Neuronal stem cell (in vitro differentiated cells): Measurements from ENCODE around the gene SLC2A4.
A peak's percentile ranks its signal among the peaks of the same experiment; 100 is the strongest.

Experiments
- DNase-seq: peaks from one replicate; pipeline ENCODE4 v3.0.0-alpha.2; 2013; ENCODE audit warnings: low spot score
- H2AFZ ChIP-seq: one replicate; pipeline ENCODE4 v1.6.1; 2013; ENCODE audit warnings: mild to moderate bottlenecking, low read length, inconsistent platforms
- H2AK5ac ChIP-seq: 2 replicates; pipeline ENCODE4 v1.6.1; 2013; ENCODE audit warnings: low read depth, mild to moderate bottlenecking, inconsistent platforms, low read length, moderate library complexity, mixed read lengths
- H2BK120ac ChIP-seq: 2 replicates; pipeline ENCODE4 v1.6.1; 2013; ENCODE audit warnings: low read depth, mild to moderate bottlenecking, inconsistent platforms, low read length, moderate library complexity, mixed read lengths
- H2BK12ac ChIP-seq: one replicate; pipeline ENCODE4 v1.6.1; 2013; ENCODE audit warnings: low read length, inconsistent platforms
- H2BK15ac ChIP-seq: 2 replicates; pipeline ENCODE4 v1.6.1; 2013; ENCODE audit warnings: mild to moderate bottlenecking, low read length, inconsistent platforms, mixed read lengths
- H2BK5ac ChIP-seq: one replicate; pipeline ENCODE4 v1.6.1; 2013; ENCODE audit warnings: inconsistent platforms, mild to moderate bottlenecking, low read length, moderate library complexity
- H3K14ac ChIP-seq: one replicate; pipeline ENCODE4 v1.6.1; 2013; ENCODE audit warnings: low read length, inconsistent platforms
- H3K18ac ChIP-seq: 2 replicates; pipeline ENCODE4 v1.6.1; 2013; ENCODE audit warnings: low read length, inconsistent platforms
- H3K23ac ChIP-seq: 2 replicates; pipeline ENCODE4 v1.6.1; 2013; ENCODE audit warnings: low read depth, mild to moderate bottlenecking, mixed read lengths, low read length, inconsistent platforms; ENCODE audit not compliant: poor library complexity
- H3K27ac ChIP-seq: replicated peaks from 3 replicates; pipeline ENCODE4 v1.5.1; 2013; ENCODE audit warnings: low read length, inconsistent platforms
- H3K27me3 ChIP-seq, 3 experiments: 2 replicates each; pipeline ENCODE4 v1.6.1; 2013; ENCODE audit warnings: low read length in 3 of 3, mild to moderate bottlenecking in 2 of 3, inconsistent platforms in 1 of 3, low read depth in 1 of 3, mixed read lengths in 1 of 3, moderate library complexity in 1 of 3; ENCODE audit not compliant: control insufficient read depth in 3 of 3, insufficient read depth in 3 of 3
- H3K36me3 ChIP-seq, 2 donors: replicated peaks in 1 of 2; 2 replicates each; pipeline ENCODE4 v1.6.1; 2013; ENCODE audit warnings: low read length in 2 of 2; ENCODE audit not compliant: control insufficient read depth in 2 of 2, insufficient read depth in 2 of 2
- H3K4ac ChIP-seq: 2 replicates; pipeline ENCODE4 v1.6.1; 2013; ENCODE audit warnings: inconsistent platforms, mild to moderate bottlenecking, low read length, moderate library complexity
- H3K4me1 ChIP-seq, 2 donors: 1 replicate in 1 of 2; 2 replicates in 1 of 2; pipeline ENCODE4 v1.6.1; 2013; ENCODE audit warnings: low read length in 2 of 2, low read depth in 1 of 2; ENCODE audit not compliant: control insufficient read depth in 2 of 2, insufficient read depth in 1 of 2
- H3K4me2 ChIP-seq: one replicate; pipeline ENCODE4 v1.6.1; 2013; ENCODE audit warnings: mild to moderate bottlenecking, low read length, inconsistent platforms; ENCODE audit not compliant: insufficient read depth, poor library complexity, severe bottlenecking
- H3K4me3 ChIP-seq, 2 donors: 2 replicates each; pipeline ENCODE4 v1.5.1; 2013; ENCODE audit warnings: low read length in 2 of 2, mild to moderate bottlenecking in 2 of 2, inconsistent platforms in 1 of 2, moderate library complexity in 1 of 2
- H3K79me1 ChIP-seq: one replicate; pipeline ENCODE4 v1.6.1; 2013; ENCODE audit warnings: low read depth, mild to moderate bottlenecking, inconsistent platforms, low read length, moderate library complexity
- H3K9ac ChIP-seq: one replicate; pipeline ENCODE4 v1.6.1; 2013; ENCODE audit warnings: mild to moderate bottlenecking, low read depth, low read length, inconsistent platforms; ENCODE audit not compliant: poor library complexity
- H3K9me3 ChIP-seq, 2 donors: replicated peaks in 1 of 2; 2 replicates each; pipeline versions ENCODE3 to v1.6.1; 2013; ENCODE audit warnings: low read length in 2 of 2, mild to moderate bottlenecking in 2 of 2, inconsistent platforms in 1 of 2, low read depth in 1 of 2, mixed read lengths in 1 of 2, moderate library complexity in 1 of 2; ENCODE audit not compliant: control insufficient read depth in 2 of 2, insufficient read depth in 1 of 2
- H4K8ac ChIP-seq: one replicate; pipeline ENCODE4 v1.6.1; 2013; ENCODE audit warnings: low read depth, mild to moderate bottlenecking, inconsistent platforms, low read length, moderate library complexity
- H4K91ac ChIP-seq: one replicate; pipeline ENCODE4 v1.6.1; 2013; ENCODE audit warnings: low read length, low read depth, mild to moderate bottlenecking, inconsistent platforms; ENCODE audit not compliant: poor library complexity
- WGBS, 2 donors: extraction: QIAGEN DNeasy Blood & Tissue Kit; methylation state at CpG; one replicate each; pipeline ENCODE4 v1.1.7; 2013; ENCODE audit warnings: missing lambda C conversion rate in 2 of 2, mixed read lengths in 1 of 2; ENCODE audit not compliant: insufficient read length in 2 of 2, insufficient replicate concordance in 1 of 2; ENCODE audit errors: extremely low coverage in 2 of 2; 5-methylcytosine and 5-hydroxymethylcytosine counted together

Gene SLC2A4

DNA sequence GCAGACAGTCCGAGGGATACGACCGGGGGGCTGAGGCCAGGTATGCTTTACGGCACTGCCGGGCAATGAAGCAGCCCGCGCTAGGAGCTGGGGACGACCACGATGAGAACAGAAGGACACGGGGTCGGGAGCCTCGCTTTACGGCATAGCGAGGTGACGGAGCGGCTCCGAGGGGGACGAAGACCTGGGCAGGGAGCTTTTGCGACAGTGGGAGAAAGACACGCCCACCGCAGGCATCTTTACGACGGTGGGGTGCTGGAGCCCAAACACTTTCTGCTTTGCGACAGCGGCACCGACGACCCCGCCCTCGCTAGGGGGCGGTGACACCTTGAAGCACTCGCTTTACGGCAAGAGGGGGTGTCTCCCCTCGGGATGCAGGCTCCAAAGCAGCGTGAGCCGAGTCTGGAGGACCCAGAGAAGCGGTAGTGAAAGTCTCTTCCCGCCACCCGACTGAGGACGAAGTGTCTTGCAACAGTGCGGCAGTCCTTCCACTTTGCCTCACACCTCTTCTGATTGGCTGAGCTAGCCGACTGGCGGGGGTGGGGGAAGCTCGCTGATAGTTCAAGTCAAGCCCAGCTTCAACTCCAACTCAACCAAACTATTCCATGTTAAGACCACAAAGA is 48.0 kb downstream of the SLC2A4 start:
- Histone ChIP-seq H3K4me2 (peak overlapping the region; percentile 87), H3K23ac (peak overlapping the region; percentile 100), H3K4ac (no peak overlapping the region), H3K18ac (peak overlapping the region; percentile 95), H2BK12ac (no peak overlapping the region), H2BK15ac (no peak overlapping the region), H2BK120ac (no peak overlapping the region), H4K91ac (no peak overlapping the region), H3K4me1 (peaks cover 13 to 15% of the 10 kb centered on the region in 2 donors), H2AK5ac (no peak overlapping the region), H3K4me3 (peak overlapping the region; percentile 96 to 99), H4K8ac (no peak overlapping the region), H3K79me1 (peaks cover 14% of the 10 kb centered on the region), H3K9ac (peak overlapping the region; percentile 97), H2BK5ac (peak overlapping the region; percentile 85), H3K36me3 (peaks cover 15 to 27% of the 10 kb centered on the region in 2 donors), H2AFZ (peak overlapping the region; percentile 86), H3K27me3 (no peaks in the 10 kb centered on the region), H3K27ac (peak overlapping the region; percentile 94), H3K9me3 (no peaks in the 10 kb centered on the region), H3K14ac (no peak overlapping the region)
- DNase-seq, result peak; percentile 99
- WGBS, 2 donors, result no CpG with 5 or more reads among the region's 43 CpGs

DNA sequence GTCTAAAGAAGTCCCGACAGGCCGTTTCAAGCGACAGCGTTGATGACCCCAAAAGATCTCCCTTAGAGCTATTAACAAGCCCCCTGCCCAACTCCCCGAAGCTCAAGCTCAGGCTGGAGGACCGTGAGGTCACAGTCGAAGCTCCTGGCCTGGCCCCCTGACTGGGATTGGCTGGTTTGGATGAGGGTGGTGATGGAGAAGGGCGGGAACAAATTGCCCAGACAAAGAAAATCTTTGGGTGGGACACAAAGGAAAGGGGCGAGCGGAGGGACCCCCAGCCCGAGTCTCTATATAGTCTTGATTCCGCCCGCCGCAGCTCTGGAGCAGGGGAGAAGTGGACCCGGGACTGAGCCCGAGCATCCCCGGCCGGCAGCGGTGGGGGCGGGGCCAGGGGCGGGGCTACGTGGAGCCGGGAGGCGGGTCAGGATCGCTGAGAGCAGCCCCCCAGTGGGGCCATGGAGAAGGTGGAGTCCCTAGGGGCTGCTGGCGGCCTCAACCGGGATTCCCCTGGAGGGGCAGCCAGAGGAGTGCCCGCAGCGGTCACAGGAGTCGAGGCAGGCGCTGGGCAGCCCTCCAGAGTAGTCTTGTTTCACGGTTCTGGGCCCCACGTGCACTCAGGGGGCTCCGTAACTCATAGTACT is 48.6 kb downstream of the SLC2A4 start:
- no CpG with 5 or more reads among the region's 34 CpGs for WGBS, 2 donors
- Histone ChIP-seq H3K9ac (peak overlapping the region; percentile 88), H3K79me1 (peaks cover 14% of the 10 kb centered on the region), H3K4ac (peak overlapping the region; percentile 14), H3K9me3 (no peaks in the 10 kb centered on the region), H3K4me2 (peak overlapping the region; percentile 87), H3K18ac (peak overlapping the region; percentile 99), H2AK5ac (peak overlapping the region; percentile 99), H3K4me3 (peak overlapping the region; percentile 96 to 99), H3K27ac (peak overlapping the region; percentile 94), H2BK15ac (peak overlapping the region; percentile 93), H2BK120ac (peak overlapping the region; percentile 89), H3K27me3 (no peaks in the 10 kb centered on the region), H4K91ac (peak overlapping the region; percentile 14), H2BK12ac (no peak overlapping the region), H3K14ac (no peak overlapping the region), H3K4me1 (peaks cover 13 to 15% of the 10 kb centered on the region in 2 donors), H3K36me3 (peaks cover 11 to 22% of the 10 kb centered on the region in 2 donors), H3K23ac (no peak overlapping the region), H4K8ac (peak overlapping the region; percentile 93), H2BK5ac (peak overlapping the region; percentile 80), H2AFZ (peak overlapping the region; percentile 86)
- peak; percentile 88 for DNase-seq

DNA sequence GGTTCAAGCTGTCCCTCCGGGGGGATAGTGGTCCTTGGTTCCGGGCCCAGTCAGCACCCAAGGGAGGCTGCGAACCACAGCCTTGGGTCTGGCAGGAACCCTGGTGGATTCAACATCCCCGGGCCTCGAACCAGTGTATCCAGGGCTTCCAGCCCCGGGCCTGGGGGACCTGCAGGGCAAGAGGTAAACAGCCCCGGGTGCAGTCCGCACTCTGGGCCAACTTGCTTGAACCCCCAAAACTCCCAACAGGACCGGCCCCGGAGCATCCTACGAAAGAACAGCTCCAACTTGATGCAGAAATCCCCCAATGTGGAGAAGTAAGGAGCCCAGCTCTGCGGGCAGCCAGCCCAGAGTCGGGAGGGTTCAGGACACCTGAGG is 49.1 kb downstream of the SLC2A4 start:
- Histone ChIP-seq H2BK5ac (peak overlapping the region; percentile 80), H3K27ac (peak overlapping the region; percentile 94), H3K18ac (peak overlapping the region; percentile 99), H3K27me3 (no peaks in the 10 kb centered on the region), H3K4me2 (peak overlapping the region; percentile 87), H3K79me1 (peaks cover 14% of the 10 kb centered on the region), H2AK5ac (peak overlapping the region; percentile 99), H2BK120ac (peak overlapping the region; percentile 89), H2BK15ac (peak overlapping the region; percentile 93), H3K14ac (no peak overlapping the region), H3K23ac (no peak overlapping the region), H4K91ac (peak overlapping the region; percentile 14), H2BK12ac (peak overlapping the region; percentile 7), H3K9ac (peak overlapping the region; percentile 88), H3K4me1 (peaks cover 14 to 19% of the 10 kb centered on the region in 2 donors), H3K36me3 (peaks cover 8 to 17% of the 10 kb centered on the region in 2 donors), H3K4me3 (peak overlapping the region; percentile 77 to 96), H3K4ac (peak overlapping the region; percentile 14), H4K8ac (peak overlapping the region; percentile 93), H2AFZ (peak overlapping the region; percentile 86), H3K9me3 (no peaks in the 10 kb centered on the region)
- WGBS, 2 donors, result no CpG with 5 or more reads among the region's 13 CpGs
- DNase-seq, result no peak

DNA sequence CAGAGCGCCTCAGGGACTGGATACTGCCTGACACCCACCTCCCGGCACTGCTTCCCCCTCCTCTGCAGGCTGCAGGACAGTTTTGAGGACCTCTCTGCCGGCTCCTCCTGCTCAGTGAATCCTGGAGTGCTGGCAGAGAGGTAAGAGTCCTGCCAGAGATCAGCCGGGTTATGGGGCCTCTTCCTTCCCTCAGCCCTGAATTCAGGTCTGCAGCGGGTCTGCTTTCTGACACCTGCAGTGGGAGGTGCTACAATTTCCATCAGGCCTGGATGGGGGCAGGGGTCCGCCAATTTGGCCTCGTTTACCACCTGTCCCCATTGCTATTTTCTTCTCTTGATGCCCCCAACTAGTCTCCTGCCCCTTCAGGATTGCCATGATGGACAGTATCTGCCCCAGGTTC is 50.6 kb downstream of the SLC2A4 start:
- Histone ChIP-seq H3K4me2 (no peak overlapping the region), H2BK5ac (no peak overlapping the region), H2BK15ac (peak overlapping the region; percentile 79), H4K91ac (no peak overlapping the region), H2AK5ac (peak overlapping the region; percentile 91), H3K14ac (no peak overlapping the region), H3K79me1 (peaks cover 11% of the 10 kb centered on the region), H4K8ac (no peak overlapping the region), H2BK120ac (no peak overlapping the region), H3K4me1 (peaks cover 17 to 27% of the 10 kb centered on the region in 2 donors), H3K27me3 (no peaks in the 10 kb centered on the region), H3K18ac (no peak overlapping the region), H2BK12ac (no peak overlapping the region), H3K36me3 (peaks cover 0 to 2% of the 10 kb centered on the region in 2 donors), H3K23ac (no peak overlapping the region), H3K4ac (no peak overlapping the region), H3K27ac (no peak overlapping the region), H3K9me3 (no peaks in the 10 kb centered on the region), H2AFZ (no peak overlapping the region), H3K4me3 (no peak overlapping the region), H3K9ac (no peak overlapping the region)
- DNase-seq, result no peak
- no CpG with 5 or more reads among the region's 7 CpGs for WGBS, 2 donors
